ENCODE data around the gene SFR1. TPM values are rescaled to one million over a fixed set of nuclear protein-coding genes. Genes with fewer than 3 reads are reported as not detected.
"Not testable (repeated sequence)": the region's sequence is repeated elsewhere in the genome, so short reads cannot be mapped to it uniquely, and the experiment has no call there.

Gene SFR1
- polyA plus RNA-seq, 4 donors = 3.1 to 10.6 (median 7.4) TPM

DNA sequence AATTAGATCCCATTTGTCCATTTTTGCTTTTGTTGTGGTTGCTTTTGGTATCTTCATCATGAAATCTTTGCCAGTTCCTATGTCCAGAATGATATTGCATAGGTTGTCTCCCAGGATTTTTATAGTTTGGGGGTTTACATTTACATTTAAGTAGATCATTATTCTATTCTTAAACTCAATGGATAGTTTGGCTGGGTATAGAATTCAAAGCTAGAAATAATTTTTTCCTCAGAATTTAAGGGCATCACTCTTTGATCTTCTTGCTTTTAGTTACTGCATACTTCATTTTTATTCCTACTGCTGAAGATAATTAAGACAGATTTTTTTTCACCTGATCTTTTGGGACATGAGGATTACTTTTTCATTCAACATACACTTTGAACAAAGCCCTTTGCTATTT lies 29.8 kb downstream of the SFR1 start:
- Histone ChIP-seq H3K36me3 (ENCODE audit: control insufficient read depth in 3 of 3, insufficient read depth in 2 of 3, low read depth in 1 of 3, low read length in 3 of 3) (no peaks in the 10 kb centered on the region), H3K9me3 (ENCODE audit: control insufficient read depth in 2 of 2, insufficient read depth in 1 of 2, low read depth in 1 of 2, low read length in 1 of 2) (peaks cover 1 to 3% of the 10 kb centered on the region in 2 donors), H3K4me3 (ENCODE audit: low read depth in 1 of 3, low read length in 3 of 3) (no peak overlapping the region), H3K4me1 (ENCODE audit: control insufficient read depth in 3 of 3, insufficient read depth in 2 of 3, low read depth in 1 of 3, low read length in 2 of 3) (no peaks in the 10 kb centered on the region), H3K27ac (ENCODE audit: low read depth in 1 of 3, low read length in 2 of 3) (no peak overlapping the region), H3K27me3 (ENCODE audit: control insufficient read depth in 3 of 3, insufficient read depth in 3 of 3, low read length in 3 of 3) (no peaks in the 10 kb centered on the region)
- DNase-seq = no peak
- no peak for FAIRE-seq

DNA sequence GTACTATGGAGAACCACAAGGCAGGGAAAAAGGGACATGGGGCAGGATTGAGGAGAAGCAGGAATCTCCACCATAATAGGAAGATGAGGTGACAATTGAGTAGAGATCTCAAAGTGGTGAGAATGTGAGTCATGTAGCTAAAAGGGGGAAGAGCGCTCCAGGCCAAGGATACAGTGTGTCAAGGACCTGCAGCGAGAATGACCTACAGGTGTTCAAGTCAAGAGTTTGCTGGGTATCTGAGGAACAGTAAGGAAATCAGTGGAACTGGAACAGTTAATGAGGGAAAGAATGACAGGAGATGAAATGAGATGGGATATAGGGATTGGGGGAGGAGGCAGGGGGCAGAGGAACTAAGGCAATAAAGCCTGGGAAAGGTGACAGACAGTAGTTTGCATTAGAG lies 33.6 kb downstream of the SFR1 start:
- H3K36me3 ChIP-seq (ENCODE audit: control insufficient read depth in 3 of 3, insufficient read depth in 2 of 3, low read depth in 1 of 3, low read length in 3 of 3) = no peaks in the 10 kb centered on the region
- no peaks in the 10 kb centered on the region for H3K27me3 ChIP-seq (ENCODE audit: control insufficient read depth in 3 of 3, insufficient read depth in 3 of 3, low read length in 3 of 3)
- H3K4me3 ChIP-seq (ENCODE audit: low read depth in 1 of 3, low read length in 3 of 3) = no peak overlapping the region
- H3K4me1 ChIP-seq (ENCODE audit: control insufficient read depth in 3 of 3, insufficient read depth in 2 of 3, low read depth in 1 of 3, low read length in 2 of 3) = no peaks in the 10 kb centered on the region
- DNase-seq (no peak), FAIRE-seq (no peak)
- 85 to 98% (median 98%) methylated on average over 2 of the region's 2 CpGs for WGBS, 3 donors
- H3K27ac ChIP-seq (ENCODE audit: low read depth in 1 of 3, low read length in 2 of 3) = no peak overlapping the region
- peaks cover 1 to 3% of the 10 kb centered on the region in 2 donors for H3K9me3 ChIP-seq (ENCODE audit: control insufficient read depth in 2 of 2, insufficient read depth in 1 of 2, low read depth in 1 of 2, low read length in 1 of 2)

DNA sequence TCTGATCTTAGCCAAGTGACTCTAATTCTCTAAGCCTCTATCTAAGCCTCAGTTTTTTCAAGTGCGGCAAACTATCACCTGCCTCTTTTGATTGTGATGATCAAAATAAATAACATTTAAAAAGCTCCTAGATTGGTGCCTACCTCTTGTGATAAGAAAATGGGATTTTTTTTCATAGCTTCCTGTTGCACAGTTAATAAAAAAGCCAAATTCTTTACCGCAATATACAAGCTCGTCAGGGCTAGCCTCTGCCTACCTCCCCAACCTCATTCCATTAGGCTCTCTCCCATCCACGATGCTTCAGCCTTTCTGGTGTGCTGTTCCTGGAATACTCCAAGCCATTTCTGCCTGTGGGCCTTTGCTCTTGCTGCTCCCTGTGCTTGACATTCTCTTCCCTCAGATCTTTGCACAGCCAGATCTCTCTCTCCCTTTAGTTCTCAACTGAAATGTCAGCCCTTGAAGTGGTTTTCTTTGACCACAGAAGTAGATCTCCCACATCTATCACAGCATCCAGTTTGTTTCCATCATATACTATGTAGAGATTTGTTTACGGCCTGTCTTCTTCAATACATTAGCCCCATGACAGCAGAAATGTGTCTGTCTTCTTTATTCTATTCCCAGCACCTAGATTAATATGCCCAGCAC lies 48.8 kb downstream of the SFR1 start:
- no peaks in the 10 kb centered on the region for H3K36me3 ChIP-seq (ENCODE audit: control insufficient read depth in 3 of 3, insufficient read depth in 2 of 3, low read depth in 1 of 3, low read length in 3 of 3)
- no peaks in the 10 kb centered on the region for H3K4me1 ChIP-seq (ENCODE audit: control insufficient read depth in 3 of 3, insufficient read depth in 2 of 3, low read depth in 1 of 3, low read length in 2 of 3)
- H3K27ac ChIP-seq (ENCODE audit: low read depth in 1 of 3, low read length in 2 of 3) = no peak overlapping the region
- no peak overlapping the region for H3K4me3 ChIP-seq (ENCODE audit: low read depth in 1 of 3, low read length in 3 of 3)
- no peaks in the 10 kb centered on the region for H3K27me3 ChIP-seq (ENCODE audit: control insufficient read depth in 3 of 3, insufficient read depth in 3 of 3, low read length in 3 of 3)
- DNase-seq = no peak
- 74 to 88% (median 77%) methylated on average over 5 of the region's 5 CpGs for WGBS, 3 donors
- no peak for FAIRE-seq
- H3K9me3 ChIP-seq (ENCODE audit: control insufficient read depth in 2 of 2, insufficient read depth in 1 of 2, low read depth in 1 of 2, low read length in 1 of 2) = peaks cover 0 to 8% of the 10 kb centered on the region in 2 donors

DNA sequence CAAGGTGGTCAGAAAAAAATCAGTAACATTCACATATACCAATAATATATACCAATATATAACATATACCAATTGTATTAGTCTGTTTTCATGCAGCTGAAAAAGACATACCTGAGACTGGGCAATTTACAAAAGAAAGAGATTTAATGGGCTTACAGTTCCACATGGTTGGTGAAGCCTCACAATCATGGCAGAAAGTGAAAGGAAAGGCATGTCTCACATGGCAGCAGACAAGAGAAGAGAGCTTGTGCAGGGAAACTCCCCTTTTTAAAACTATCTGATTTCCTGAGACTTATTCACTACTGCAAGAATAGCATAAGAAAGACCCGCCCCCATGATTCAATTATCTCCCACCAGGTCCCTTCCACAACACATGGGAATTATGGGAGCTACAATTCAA lies 52.2 kb downstream of the SFR1 start:
- not testable (repeated sequence) for H3K27me3 ChIP-seq (ENCODE audit: control insufficient read depth in 3 of 3, insufficient read depth in 3 of 3, low read length in 3 of 3); H3K4me3 ChIP-seq (ENCODE audit: low read depth in 1 of 3, low read length in 3 of 3); H3K36me3 ChIP-seq (ENCODE audit: control insufficient read depth in 3 of 3, insufficient read depth in 2 of 3, low read depth in 1 of 3, low read length in 3 of 3); FAIRE-seq; H3K9me3 ChIP-seq (ENCODE audit: control insufficient read depth in 2 of 2, insufficient read depth in 1 of 2, low read depth in 1 of 2, low read length in 1 of 2); H3K4me1 ChIP-seq (ENCODE audit: control insufficient read depth in 3 of 3, insufficient read depth in 2 of 3, low read depth in 1 of 3, low read length in 2 of 3); DNase-seq; H3K27ac ChIP-seq (ENCODE audit: low read depth in 1 of 3, low read length in 2 of 3)
- 71 to 81% (median 80%) methylated on average over 1 of the region's 1 CpG for WGBS, 3 donors

Other genes with a start within 250 kb of the SFR1 start
- gene STN1, start 204.0 kb upstream of the SFR1 start, polyA plus RNA-seq = 10 to 100 TPM; 11.2 to 18.1 (median 14.9) TPM
- gene SLK, start 155.0 kb upstream of the SFR1 start, polyA plus RNA-seq = 10 to 100 TPM; 11.2 to 33.0 (median 14.3) TPM
- 10 to 100 TPM in 3 of 4 donors, 1 to 10 TPM in 1; 4.9 to 78.1 (median 35.5) TPM for gene COL17A1, start 36.3 kb upstream of the SFR1 start, polyA plus RNA-seq
- gene CFAP43, start 110.2 kb downstream of the SFR1 start, polyA plus RNA-seq = 1 to 10 TPM in 1 of 4 donors, under 1 TPM in 1, not detected in 2; 0.21 to 7.2 TPM
- 100 to 1,000 TPM; 173 to 422 (median 223) TPM for gene GSTO1, start 132.7 kb downstream of the SFR1 start, polyA plus RNA-seq
- gene GSTO2, start 147.0 kb downstream of the SFR1 start, polyA plus RNA-seq = 10 to 100 TPM in 3 of 4 donors, 1 to 10 TPM in 1; 9.2 to 45.4 (median 17.0) TPM
- 1 to 10 TPM in 3 of 4 donors, under 1 TPM in 1; 0.67 to 10.0 (median 2.4) TPM for gene ITPRIP, start 216.3 kb downstream of the SFR1 start, polyA plus RNA-seq
- under 1 TPM in 3 of 4 donors, not detected in 1; 0.07 to 0.27 (median 0.12) TPM for gene CFAP58, start 231.7 kb downstream of the SFR1 start, polyA plus RNA-seq